NCI-H2196 treated with DMSO at 0.1 percent for 48 hours (cell line): Measurements from ENCODE around the gene KCNG4.

ENCODE experiments used
- DNase-seq: peaks from one replicate; lab custom pipeline; 2025; ENCODE audit not compliant: unreplicated experiment; lab: John Stamatoyannopoulos, UW

KCNG4 gene

DNA sequence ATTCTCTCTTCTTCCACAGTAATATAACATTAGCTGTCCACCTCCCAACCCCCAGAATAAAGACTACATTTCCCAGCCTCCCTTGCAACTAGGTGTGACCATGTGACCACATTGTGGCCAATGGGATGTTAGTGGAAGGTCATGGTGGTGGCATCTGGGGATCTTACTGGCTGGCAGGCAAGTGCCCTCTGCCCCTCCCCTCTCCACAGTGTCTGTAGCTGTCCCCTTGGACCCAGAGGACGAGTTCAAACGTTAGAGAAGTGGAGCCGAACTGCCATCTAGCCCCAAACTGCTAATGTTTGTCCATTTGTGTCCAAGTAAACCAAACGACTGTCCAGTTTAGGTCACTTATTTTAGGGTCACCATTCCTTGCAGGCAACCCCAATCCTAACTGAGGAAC is 26.6 kb upstream of the KCNG4 start:
- DNase-seq = peak; percentile 4

DNA sequence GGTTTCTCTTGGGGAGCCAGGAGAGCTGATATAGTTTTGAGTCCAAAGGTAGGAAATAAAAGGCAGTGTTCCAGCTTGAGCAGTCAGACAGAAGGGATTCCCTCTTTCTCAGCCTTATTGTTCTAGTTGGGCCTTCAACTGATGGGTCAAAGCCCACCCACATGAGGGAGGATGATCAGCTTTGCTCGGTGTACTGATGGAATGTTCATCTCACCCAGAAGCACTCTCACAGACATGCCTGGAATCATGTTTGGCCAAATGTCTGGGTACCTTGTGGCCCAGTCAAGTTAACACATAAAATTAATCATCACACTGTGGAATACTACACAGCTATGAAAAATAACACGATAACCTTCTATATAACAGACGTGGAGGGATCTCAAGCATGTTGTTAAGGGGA is 23.1 kb upstream of the KCNG4 start:
- no peak for DNase-seq

DNA sequence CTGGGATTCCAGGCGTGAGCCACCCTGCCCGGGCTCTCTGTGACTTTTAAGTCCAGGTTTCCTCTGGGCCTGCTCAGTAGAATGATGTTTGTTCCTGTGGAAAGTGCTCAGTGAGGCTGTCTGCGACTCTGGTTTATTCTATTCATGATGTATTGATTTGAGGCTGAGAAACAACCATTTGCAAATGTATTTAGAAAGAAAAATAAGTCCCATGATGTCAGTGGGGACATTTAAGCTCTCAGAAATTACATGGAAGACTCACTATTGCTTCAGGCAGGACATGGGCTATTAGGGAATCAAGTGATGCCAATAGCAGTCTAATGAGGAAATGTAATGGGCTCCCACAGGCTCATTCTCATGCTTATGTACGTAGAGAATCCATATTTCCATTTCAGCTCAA is 22.2 kb upstream of the KCNG4 start:
- no peak for DNase-seq

DNA sequence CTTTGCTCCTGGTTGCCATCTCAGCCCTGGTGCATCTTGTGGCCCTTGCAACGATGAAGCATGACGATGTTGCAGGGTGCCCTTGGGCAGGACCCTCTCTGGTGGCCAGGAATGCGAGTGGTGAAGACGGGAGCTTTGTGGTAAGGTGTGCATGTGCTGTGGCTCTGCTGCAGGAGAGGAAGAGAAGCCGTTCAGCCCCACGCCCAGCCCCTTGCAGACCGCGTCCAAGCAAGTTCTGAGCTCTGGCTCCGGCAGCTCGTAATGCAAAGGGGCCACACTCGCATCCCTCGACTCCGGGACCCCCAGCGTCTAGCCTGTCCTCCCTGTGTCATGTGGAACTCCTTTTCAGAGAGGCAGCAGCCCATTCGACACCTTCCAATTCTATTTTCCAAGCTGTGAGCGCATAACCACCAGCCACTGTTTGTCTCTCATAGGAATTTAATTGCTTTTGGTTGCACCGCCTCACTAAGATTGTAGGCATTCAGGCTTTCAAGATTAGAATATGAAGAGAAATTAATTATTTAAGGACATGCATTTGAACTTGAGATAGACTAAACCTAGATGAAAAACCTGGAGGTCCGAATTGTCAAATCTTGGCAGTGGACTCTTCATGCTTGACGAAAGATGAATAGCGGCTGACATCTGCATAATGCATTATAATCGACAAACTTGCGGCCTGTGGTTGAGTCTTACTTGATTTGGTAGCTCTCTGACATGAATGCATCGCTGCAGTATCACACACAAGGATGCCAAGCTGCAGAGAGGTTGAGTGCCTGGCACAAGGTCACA is 21.1 kb upstream of the KCNG4 start:
- no peak for DNase-seq

DNA sequence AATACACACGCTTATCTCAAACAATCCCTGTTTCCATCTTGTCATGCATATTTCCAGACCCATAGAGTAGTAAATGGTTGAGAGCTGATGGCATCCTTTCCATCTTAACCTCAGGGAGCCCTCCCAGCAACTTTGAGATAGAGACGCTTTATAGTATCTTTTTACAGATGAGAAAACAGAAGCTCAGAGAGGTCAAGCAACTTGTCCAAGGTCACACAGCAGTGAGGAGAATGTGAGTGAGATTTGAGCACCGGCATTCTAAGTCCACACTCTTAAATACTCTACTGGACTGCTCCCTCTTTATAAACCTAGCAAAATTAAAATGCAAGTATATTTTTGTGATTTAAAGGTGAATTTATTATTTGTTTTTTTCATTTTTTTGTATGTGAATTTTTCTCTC is 19.9 kb upstream of the KCNG4 start:
- no peak for DNase-seq

DNA sequence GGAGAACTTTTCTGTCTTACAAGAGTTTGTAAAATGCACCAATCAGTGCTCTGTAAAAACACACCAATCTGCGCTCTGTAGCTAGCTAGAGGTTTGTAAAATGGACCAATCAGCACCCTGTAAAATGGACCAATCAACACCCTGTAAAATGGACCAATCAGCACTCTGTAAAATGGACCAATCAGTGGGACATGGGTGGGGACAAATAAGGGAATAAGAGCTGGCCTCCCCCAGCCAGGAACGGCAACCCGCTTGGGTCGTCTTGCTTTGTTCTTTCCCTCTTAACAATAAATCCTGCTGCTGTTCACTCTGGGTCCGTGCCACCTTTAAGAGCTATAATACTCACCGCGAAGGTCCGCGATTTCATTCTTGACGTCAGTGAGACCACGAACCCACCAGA is 18.5 kb upstream of the KCNG4 start:
- no peak for DNase-seq

DNA sequence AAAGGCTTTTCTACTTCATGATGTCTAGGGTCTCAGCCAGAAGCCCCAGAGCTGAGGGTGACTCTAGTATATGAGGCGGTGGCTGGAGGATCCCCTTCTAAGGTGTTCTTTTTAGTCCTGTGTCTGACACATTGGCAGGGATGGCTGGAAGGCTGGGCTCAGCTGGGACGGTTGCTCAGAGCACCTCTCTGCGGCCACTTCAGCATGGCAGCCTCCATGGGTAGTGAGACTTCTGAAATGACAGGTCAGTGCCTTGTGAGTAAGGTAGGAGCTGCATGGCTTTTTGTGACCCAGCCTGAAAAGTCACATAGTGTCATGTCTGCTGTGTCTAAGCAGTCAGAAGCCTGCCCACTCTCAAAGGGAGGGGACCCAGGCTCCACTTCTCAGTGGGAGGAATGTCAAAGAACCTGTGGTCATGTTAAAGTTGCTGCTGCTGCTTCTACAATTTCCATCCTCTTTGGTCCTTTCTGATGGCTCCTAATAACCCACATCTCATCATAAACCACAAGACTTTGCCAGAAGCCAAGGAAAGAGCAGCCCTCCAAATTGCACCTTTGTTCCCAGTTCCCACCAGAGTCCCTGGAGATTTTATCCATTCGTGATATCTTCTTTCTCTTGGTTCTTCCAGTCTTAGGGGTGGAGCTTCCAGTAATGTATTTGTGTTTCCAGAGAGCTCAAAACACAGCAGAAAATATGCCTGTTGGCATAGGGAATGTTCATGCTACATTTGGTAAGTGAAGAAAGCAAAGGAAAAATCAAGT is 15.4 kb upstream of the KCNG4 start:
- no peak for DNase-seq

DNA sequence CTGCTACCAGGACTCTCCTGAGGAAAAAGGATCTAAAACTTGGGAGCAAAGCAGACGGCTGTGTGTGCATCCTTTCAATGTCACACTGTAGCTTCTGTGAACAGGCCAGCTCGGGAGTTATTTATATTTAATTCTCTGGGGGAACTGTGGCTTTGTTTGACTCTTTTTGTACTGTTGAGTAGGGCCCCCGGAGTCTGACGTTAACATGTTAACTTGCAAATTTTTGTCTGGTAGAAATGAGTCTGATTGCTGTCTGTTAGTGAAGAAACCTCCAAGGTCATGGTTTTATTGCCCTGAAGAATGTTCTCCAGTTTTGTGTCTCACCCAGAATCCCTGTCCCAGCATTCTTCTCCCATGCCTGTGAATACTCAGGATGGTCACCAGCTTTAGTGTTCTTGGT is 14.2 kb upstream of the KCNG4 start:
- DNase-seq = no peak

DNA sequence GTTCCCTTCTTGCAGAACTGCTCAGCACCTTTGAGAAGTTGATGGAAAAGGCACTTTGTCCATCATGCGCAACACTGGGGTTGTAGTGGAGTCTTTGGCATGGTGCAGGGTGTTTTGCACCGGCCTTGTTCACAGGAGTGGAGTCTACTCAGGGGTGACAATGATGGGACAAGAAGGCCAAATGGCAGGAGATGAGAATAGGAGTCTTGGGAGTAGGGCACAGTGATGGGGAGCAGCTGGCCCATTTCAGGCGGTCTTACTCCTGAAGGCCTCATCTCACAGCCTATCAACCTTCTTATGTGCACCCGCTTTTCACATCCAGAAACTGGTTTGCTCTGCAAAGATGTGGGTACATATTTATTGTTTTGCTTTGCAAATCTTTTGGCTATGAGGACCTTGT is 13.4 kb upstream of the KCNG4 start:
- no peak for DNase-seq

DNA sequence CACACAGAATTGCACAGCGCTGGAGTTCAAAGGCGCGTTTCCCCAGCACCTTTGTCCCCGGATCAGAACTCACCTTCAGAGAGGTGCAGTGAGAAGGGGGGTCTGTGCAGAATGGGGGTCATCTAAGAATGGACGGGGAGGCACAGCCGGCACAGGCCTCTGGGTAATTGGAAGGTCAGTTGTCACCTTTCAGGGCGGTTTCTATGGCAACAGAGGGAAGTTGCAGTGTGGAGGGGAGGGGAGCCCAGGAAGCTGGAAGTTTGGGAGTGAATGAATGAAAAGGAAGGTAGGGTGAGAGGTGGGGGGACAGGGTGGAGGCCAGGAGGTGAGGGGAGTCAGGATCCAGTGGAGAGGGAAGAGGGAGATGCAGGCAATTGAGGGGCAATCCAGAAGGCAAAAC is 12.4 kb upstream of the KCNG4 start:
- DNase-seq = no peak

DNA sequence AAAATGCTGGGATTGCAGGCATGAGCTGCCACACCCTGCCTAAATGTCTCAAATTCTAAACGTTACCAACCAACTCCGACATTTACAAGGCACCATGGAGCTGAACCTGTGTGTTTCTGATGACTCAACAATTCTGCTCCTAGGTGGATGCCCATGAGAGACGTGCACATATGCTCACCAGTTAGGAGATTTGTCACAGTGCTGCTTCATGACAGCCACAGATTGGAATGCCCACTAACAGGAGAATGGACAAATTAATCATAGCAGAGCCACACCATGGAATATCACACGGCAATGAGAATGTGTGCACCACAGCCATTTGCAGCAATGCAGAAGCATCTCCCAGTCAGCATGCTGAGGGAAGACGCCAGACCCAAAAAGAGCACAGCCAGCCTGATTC is 8.0 kb upstream of the KCNG4 start:
- DNase-seq = no peak

DNA sequence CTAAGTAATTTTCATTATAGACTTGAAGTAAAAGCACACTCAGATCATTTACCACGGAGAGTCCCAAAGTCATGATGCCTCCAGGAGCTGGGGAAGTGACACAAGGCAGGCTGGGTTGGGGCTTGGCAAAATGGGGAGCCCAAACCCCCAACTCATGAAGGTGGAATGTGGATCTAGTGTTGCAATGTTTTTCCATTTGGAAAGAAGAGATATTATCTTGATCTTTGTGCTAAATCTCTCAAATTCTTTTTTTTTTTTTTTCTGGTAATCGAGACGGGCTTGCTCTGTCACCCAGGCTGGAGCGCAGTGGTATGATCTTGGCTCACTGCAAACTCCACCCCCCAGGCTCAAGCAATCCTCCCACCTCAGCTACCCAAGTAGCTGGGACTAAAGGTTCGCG is 7.5 kb upstream of the KCNG4 start:
- no peak for DNase-seq

DNA sequence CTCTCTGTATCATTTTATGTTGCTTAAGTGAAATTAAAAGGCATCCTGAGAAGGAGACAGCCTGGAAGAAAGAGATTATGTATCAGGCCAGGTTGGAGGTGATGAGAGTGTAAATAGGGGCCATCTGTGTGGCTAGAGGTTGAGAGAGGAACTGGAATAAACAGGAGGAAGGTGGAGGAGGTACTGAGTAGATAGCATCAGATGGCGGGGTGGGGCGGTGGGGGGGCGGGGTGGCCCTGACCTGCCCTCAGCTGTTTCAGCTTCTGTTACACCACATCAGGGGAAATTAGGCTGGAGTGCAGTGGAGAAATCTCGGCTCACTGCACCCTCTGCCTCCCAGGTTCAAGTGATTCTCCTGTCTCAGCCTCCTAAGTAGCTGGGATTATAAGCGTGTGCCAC is 6.9 kb upstream of the KCNG4 start:
- DNase-seq = no peak

DNA sequence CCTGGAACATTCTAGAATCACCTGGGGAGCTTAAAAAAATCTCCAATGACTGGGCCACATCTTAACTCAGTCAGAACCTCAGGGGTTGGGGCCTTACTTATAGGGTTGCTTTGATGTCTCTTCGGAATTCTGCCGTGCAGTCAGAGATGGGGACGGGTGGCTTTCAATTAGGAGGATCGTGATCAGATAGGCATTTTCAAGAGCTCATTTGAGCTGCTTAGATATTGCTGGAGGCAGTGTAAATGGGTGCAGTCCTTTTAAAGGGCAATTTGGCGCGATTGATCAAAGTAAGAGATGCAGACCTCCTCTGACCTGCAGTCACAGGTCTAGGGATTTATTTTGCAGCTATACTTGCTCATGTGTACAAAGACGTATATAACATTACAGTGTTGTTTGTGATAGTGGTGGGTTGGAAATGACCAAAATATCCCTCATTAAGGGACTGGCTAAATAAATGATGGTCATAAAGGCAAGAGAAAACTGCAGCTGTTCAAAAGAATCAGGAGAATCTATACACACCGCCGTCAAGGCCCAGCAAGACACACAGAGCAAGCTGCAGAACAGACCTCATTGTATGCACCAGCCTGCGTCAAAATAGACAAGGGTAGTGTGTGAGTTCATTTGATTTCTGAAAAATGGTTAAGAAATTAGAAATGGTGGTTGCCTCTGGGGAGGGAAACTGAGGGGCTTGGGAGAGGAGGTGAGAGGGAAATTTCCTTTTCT is 6.3 kb upstream of the KCNG4 start:
- no peak for DNase-seq

DNA sequence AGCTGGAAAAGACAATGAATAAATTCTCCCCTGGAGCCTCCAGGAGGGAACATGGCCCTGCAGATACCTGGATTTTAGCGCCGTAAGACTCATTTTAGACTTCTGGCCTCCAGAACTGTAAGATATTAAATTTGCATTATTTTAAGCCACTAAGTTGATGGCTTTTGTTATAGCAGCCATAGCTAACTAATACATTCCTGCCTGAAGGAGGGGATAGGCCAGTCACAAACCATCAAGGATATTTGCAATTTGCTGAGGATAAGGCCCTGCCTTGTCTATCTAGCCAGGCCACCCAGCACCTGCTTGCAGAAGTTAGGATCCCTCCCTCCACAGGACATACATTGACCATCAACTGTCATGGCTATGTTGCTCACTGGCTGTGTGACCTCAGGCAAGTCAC is 4.9 kb upstream of the KCNG4 start:
- no peak for DNase-seq

DNA sequence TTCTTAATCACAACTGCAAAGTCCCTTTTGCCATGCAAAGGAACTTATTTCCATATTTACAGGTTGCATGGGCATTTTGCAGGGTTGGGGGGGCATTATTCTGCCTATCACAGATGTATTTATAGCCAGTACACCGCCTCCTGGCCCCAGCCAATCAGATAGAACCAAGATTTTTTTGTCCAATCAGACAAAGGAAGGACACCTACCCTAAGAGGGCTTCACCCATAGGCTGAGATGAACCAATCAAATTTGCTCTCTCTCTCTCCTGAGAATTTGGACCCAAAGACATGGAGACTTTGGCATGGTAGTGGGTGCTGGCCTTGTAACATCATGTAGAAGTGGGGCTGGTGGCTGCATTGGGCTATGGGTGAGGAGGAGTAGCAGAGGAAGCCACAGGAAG is 3.9 kb upstream of the KCNG4 start:
- no peak for DNase-seq

DNA sequence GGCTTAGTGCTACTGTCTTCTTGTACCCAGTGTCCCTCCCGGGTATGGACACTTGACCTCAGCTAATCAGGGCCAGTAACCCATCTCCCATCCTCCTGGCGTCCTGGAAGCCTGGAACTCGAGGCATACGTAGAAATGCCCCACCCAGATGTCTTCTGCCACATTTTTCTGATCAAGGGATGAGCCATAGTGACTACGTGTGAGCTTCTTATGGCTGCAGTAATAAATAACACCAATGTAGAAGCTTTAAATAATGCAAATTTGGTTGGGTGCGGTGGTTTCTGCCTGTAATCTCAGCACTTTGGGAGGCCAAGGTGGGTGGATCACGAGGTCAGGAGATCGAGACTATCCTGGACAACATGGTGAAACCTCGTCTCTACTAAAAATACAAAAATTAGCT is 3.0 kb upstream of the KCNG4 start:
- DNase-seq = no peak

DNA sequence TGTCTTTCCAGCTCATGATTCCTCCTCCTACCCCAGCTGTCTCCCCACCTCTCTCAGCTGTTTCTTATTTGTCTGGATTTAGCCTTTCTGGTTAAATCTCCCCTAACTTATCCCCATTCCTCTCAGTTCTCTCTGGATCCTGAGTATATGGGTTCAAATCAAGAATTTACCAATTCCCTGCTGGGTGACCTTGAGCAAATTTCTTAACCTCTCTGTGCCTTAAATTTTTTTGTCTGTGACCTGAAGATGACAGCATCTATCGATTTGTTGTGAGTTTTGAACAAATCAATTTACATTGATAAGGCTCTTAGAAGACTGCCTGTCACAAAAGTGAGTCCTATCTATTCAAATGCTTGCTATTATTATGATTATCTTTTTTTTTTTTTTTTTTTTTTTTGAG is 2.0 kb upstream of the KCNG4 start:
- DNase-seq = no peak

DNA sequence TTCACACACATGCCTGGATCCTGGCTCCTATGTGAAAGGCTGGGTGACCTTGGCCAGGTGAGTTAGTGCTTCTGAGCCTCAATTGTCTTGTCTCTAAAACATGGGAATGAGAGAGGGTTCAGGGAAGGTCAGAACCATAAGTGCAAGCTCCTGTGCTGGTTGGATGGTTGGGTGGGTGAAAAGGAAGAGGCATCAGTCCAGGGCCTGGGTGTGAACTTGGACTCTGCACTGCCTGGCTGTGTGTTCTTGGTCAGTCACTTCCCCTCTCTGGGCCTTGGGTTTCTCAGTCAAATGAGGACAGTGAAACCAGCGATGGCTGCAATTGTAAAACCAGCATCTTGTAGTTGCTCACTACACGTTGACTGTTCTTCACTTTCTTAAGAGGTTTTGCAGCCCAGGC is 643 bp upstream of the KCNG4 start:
- DNase-seq = no peak

DNA sequence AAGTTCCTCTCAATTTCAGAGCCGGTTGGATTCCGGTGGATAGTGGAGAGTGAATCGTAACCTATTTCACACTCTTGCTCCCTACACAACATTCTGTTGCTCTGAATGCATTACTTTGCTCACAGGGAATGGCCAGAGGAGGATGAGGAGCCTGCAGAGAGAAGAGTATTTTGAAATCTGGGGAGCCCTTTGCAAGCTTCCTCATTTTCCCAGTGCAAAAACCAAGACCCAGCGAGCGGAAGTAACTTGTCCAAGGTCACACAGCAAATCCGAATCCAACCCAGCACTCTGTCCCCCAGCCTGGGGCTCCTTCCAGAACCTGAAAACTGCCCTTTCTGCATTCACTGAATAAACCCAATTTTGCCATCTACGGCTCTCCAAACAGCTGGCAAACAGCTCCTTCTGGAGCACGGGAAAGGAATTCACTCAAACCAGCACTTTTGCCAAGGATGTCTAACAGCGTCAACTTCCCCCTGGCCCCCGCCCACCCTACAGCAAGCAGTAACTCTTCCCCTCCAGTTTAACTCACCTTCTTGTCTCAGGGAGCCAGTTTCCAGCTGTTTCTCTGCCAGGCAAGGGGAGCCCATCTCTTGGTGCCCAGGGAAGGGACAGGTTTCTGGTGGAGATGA is 557 bp downstream of the KCNG4 start:
- no peak for DNase-seq

DNA sequence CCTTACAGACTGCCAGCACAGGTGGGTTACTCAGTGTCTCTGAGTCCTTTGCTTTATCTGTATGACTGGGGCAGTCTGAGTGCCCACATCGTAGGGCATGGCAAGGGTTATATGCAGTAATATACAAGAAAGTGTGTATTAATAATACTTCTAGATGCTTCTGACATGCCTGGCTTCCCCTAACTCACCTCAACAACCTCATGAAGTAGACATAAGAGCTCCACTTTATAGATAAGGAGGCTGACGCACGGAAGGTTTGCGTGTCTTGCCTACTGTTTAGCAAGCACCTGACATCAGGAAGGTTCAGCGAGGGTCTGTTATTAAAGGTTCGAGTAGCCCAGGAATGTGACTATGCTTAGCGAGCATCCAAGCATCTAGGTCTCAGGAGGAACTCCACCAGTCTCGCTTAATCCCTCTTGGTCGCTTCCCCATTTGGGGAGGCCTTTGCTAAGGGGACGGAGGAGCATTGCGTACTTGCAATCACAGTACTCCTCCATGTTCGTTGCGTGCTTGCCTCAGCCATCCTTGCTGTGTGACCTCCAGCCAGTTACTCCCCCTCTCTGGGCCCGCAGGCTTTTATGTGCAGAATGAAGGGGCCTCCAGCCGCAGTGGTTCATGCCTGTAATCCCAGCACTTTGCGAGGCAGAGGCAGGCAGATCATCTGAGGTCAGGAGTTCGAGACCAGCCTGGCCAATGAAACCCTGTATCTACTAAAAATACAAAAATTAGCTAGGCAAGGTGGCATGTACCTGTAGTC is 1.6 kb downstream of the KCNG4 start:
- DNase-seq = no peak
